ENCODE data around the gene ALPK3. TPM values are rescaled to one million over a fixed set of nuclear protein-coding genes. Genes with fewer than 3 reads are reported as not detected.

Gene ALPK3
- total RNA-seq, 6 donors from 2014 or later = 7.9 to 36.4 (median 13.0) TPM

- Histone ChIP-seq H3K9me3 (no peaks in the 10 kb centered on the region), H3K4me3 (no peak overlapping the region), H3K27me3 (no peaks in the 10 kb centered on the region), H3K4me1 (peaks cover 0 to 3% (median 0%) of the 10 kb centered on the region in 4 donors), H3K36me3 (peaks cover 30 to 81% (median 71%) of the 10 kb centered on the region in 4 donors), H3K27ac (no peak overlapping the region)
- ATAC-seq (ENCODE audit: low FRiP score in 2 of 2) (no peak), DNase-seq (no peak)
- no peak for TF ChIP-seq EP300 (IDR thresholded peaks at IDR 0.05)
- WGBS, 2 donors = 83 to 92% methylated on average over 3 of the region's 3 CpGs
These were observed 16.8 kb upstream of the ALPK3 start for GRCh38 chr15:84800365-84800806.

DNA sequence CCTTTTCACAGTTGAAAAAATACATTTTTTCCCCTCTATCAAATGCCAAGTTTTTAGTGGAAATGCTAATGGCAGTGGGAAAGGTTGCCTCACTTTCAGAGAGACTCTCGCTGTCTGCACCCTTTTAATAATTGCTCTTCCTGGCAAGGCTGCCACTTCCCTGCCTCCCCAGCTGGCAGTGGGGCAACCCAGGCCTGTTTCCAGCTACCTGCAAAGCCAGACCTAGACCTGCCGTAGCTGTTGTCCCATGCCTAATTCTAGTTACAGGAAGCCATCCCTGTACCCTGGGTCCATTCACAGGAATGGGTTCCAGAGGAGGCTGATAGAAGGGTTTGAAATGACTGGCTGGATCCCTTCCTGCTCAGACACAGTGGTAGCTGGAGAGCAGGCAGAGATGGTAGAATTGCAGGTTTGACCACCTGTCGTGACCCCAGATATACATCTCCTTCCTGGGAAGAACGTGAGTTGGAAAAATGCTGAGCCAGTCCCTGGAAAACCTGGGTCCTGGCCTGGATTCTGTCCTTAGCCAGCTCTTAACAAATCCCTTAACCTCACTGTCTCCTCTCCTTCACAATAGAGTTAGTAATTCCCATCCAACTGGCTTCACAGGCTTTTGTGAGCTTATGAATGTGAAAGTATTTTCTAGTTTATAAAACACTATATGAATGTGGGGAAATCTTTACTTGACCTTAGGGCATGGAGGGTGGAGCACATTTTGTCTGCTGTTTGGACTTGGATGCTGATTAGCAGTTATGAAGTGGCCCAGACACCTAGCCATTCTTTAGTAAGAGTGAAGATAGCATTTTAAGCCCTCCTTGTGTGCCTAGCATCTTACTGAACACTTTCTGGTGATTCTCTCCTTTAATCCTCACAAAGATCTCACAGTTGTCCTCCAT is 12.9 kb upstream of the ALPK3 start:
- ATAC-seq (ENCODE audit: low FRiP score in 2 of 2) = no peak
- Histone ChIP-seq H3K27ac (no peak overlapping the region), H3K4me1 (peaks cover 0 to 10% (median 0%) of the 10 kb centered on the region in 4 donors), H3K9me3 (no peaks in the 10 kb centered on the region), H3K36me3 (peaks cover 23 to 58% (median 46%) of the 10 kb centered on the region in 4 donors), H3K4me3 (no peak overlapping the region), H3K27me3 (no peaks in the 10 kb centered on the region)
- no peak for DNase-seq
- WGBS, 2 donors = 74 to 87% methylated on average over 4 of the region's 4 CpGs
- TF ChIP-seq, protein P1, sequence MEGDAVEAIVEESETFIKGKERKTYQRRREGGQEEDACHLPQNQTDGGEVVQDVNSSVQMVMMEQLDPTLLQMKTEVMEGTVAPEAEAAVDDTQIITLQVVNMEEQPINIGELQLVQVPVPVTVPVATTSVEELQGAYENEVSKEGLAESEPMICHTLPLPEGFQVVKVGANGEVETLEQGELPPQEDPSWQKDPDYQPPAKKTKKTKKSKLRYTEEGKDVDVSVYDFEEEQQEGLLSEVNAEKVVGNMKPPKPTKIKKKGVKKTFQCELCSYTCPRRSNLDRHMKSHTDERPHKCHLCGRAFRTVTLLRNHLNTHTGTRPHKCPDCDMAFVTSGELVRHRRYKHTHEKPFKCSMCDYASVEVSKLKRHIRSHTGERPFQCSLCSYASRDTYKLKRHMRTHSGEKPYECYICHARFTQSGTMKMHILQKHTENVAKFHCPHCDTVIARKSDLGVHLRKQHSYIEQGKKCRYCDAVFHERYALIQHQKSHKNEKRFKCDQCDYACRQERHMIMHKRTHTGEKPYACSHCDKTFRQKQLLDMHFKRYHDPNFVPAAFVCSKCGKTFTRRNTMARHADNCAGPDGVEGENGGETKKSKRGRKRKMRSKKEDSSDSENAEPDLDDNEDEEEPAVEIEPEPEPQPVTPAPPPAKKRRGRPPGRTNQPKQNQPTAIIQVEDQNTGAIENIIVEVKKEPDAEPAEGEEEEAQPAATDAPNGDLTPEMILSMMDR (IDR thresholded peaks at IDR 0.05) = no peak
- no peak for TF ChIP-seq EP300 (IDR thresholded peaks at IDR 0.05)
- TF ChIP-seq POLR2AphosphoS5 (IDR thresholded peaks at IDR 0.05) = no peak
- TF ChIP-seq POLR2A (IDR thresholded peaks at IDR 0.05) = no peak

DNA sequence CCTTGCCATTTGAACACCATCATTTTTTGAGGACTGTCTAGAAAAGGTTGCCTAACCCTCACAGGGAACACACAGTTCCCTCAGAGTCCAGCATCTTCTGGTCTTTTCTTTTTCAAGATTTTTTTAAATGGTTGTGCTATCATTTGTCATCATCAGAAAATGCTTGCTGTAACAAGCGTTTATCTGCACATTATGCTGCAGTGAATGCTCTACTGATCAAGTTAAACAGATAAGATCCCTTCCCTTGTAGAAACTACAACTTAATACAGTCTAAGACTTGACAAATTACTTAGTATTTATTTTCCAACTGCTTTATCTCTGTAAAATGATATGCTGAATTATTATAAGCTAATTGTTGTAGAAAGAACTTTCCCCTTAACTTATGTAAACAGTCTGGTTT is 11.9 kb upstream of the ALPK3 start:
- TF ChIP-seq EP300 (IDR thresholded peaks at IDR 0.05) (no peak), POLR2A (IDR thresholded peaks at IDR 0.05) (no peak), POLR2AphosphoS5 (IDR thresholded peaks at IDR 0.05) (no peak)
- TF ChIP-seq, protein P1 (IDR thresholded peaks at IDR 0.05) = no peak
- Histone ChIP-seq H3K4me1 (peaks cover 0 to 10% (median 0%) of the 10 kb centered on the region in 4 donors), H3K27me3 (no peaks in the 10 kb centered on the region), H3K9me3 (no peaks in the 10 kb centered on the region), H3K27ac (no peak overlapping the region), H3K4me3 (no peak overlapping the region), H3K36me3 (peaks cover 14 to 49% (median 36%) of the 10 kb centered on the region in 4 donors)
- DNase-seq (no peak), ATAC-seq (ENCODE audit: low FRiP score in 2 of 2) (no peak)
- 83 to 85% methylated on average over 1 of the region's 1 CpG for WGBS, 2 donors

GRCh38 chr15:84807228-84807627 is 9.9 kb upstream of the ALPK3 start:
- ATAC-seq (ENCODE audit: low FRiP score in 2 of 2) = no peak
- Histone ChIP-seq H3K27ac (no peak overlapping the region), H3K4me3 (no peak overlapping the region), H3K36me3 (peaks cover 0 to 30% (median 17%) of the 10 kb centered on the region in 4 donors), H3K9me3 (no peaks in the 10 kb centered on the region), H3K27me3 (no peaks in the 10 kb centered on the region), H3K4me1 (peaks cover 0 to 10% (median 0%) of the 10 kb centered on the region in 4 donors)
- TF ChIP-seq POLR2AphosphoS5 (IDR thresholded peaks at IDR 0.05) (no peak), EP300 (IDR thresholded peaks at IDR 0.05) (no peak), POLR2A (IDR thresholded peaks at IDR 0.05) (no peak)
- TF ChIP-seq, protein P1 (IDR thresholded peaks at IDR 0.05) = no peak
- 54 to 64% methylated on average over 3 of the region's 3 CpGs for whole genome bisulfite sequencing, 2 donors
- DNase-seq = no peak

GRCh38 chr15:84810073-84810840 is 6.9 kb upstream of the ALPK3 start:
- Histone ChIP-seq H3K4me3 (no peak overlapping the region), H3K27me3 (no peaks in the 10 kb centered on the region), H3K27ac (no peak overlapping the region), H3K36me3 (peaks cover 0 to 3% (median 0%) of the 10 kb centered on the region in 4 donors), H3K9me3 (no peaks in the 10 kb centered on the region), H3K4me1 (peaks cover 0 to 7% (median 0%) of the 10 kb centered on the region in 4 donors)
- DNase-seq (no peak), ATAC-seq (ENCODE audit: low FRiP score in 2 of 2) (no peak)
- WGBS, 2 donors = 89 to 95% methylated on average over 6 to 7 of the region's 7 CpGs
- TF ChIP-seq, protein P1 (IDR thresholded peaks at IDR 0.05) = no peak
- TF ChIP-seq POLR2AphosphoS5 (IDR thresholded peaks at IDR 0.05) (no peak), EP300 (IDR thresholded peaks at IDR 0.05) (no peak), POLR2A (IDR thresholded peaks at IDR 0.05) (no peak)
